Measurements from ENCODE around the gene AFG3L2. TPM values are rescaled to one million over a fixed set of nuclear protein-coding genes. Genes with fewer than 3 reads are reported as not detected.

Gene AFG3L2
- total and polyA plus RNA-seq, 2 of the 13 experiments (the other 11 are each of a cell fraction or from before 2014, with no cell fraction given) = 28.6 to 86.9 TPM

DNA sequence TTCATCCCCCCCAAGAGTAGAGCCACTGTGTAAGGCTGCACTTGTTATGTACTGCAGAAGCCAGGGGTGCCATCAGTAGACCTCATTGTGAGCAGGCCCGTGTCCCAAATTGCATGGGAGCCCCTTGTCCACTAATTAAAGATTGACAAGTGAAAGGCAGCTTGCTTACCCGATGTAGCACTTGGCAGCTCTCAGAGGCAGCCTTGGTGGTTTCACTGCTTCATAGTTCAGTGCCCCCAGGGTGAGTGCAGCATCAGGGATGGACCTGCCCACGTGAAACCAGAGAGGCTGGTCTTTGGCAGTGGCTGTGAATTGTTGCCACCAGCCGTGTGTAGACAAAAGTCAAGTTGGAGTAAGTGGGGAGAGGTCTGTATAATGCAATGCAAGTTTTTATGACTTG, 55.7 kb downstream of the AFG3L2 start:
- H4K20me1 ChIP-seq (ENCODE audit: insufficient read depth, low read length) = no peaks in the 10 kb centered on the region
- H3K36me3 ChIP-seq (replicated peaks in 1 of 2; ENCODE audit: control insufficient read depth in 1 of 2, insufficient read depth in 2 of 2, low read length in 2 of 2) = peaks cover 7 to 19% of the 10 kb centered on the region in 2 experiments; a peak in 2 of 5 replicates
- H3K9me3 ChIP-seq (ENCODE audit: low read length) = no peaks in the 10 kb centered on the region
- no peaks in the 10 kb centered on the region for H3K79me2 ChIP-seq (ENCODE audit: insufficient read depth, low read length)
- H3K9ac ChIP-seq (ENCODE audit: insufficient read depth, low read depth, low read length) = no peak overlapping the region
- in situ Hi-C loops (cut with HindIII; ENCODE audit: extremely low pct_ligation_motif_present, low pct_unique_long_range_greater_than_20kb) (no loop called here), intact Hi-C loops (cut with micrococcal nuclease; ENCODE audit: unreplicated experiment) (no loop called here)
- ATAC-seq (no peak), FAIRE-seq (no peak), DNase-seq (ENCODE audit: low spot score) (no peak)
- H3K4me2 ChIP-seq (ENCODE audit: low read depth, low read length) = no peak overlapping the region
- CTCF ChIA-PET (ENCODE audit: low intra/inter-chr PET ratio, low total read pairs) = no interaction called here
- H3K4me3 ChIP-seq (replicated peaks in 1 of 3; ENCODE audit: insufficient read depth in 1 of 3, low read depth in 2 of 3, low read length in 3 of 3) = no peak overlapping the region
- H3K4me1 ChIP-seq (ENCODE audit: insufficient read depth, low read length) = no peaks in the 10 kb centered on the region
- no peaks in the 10 kb centered on the region for H3K27me3 ChIP-seq (ENCODE audit: control insufficient read depth in 1 of 2, insufficient read depth in 2 of 2, low read length in 2 of 2)
- no peak overlapping the region for H3K27ac ChIP-seq (ENCODE audit: extremely low read length, insufficient read depth, low read length)
- no peak overlapping the region for H2AFZ ChIP-seq (ENCODE audit: low read length)
- WGBS (ENCODE audit: low lambda C conversion rate) = 95% methylated on average over 3 of the region's 4 CpGs
- BruUV-seq (replicated peaks) = no TSS peak
- POLR2A ChIA-PET = no interaction called here
- no peak for TF ChIP-seq TCF12 (IDR thresholded peaks at IDR 0.05)
- TF ChIP-seq TCF12 (CRISPR knock-in tag; IDR thresholded peaks at IDR 0.05) = no peak
- no peak for TF ChIP-seq FOXK1 (CRISPR knock-in tag; IDR thresholded peaks at IDR 0.05; ENCODE audit: borderline replicate concordance, low read depth)
- TF ChIP-seq, protein P1, sequence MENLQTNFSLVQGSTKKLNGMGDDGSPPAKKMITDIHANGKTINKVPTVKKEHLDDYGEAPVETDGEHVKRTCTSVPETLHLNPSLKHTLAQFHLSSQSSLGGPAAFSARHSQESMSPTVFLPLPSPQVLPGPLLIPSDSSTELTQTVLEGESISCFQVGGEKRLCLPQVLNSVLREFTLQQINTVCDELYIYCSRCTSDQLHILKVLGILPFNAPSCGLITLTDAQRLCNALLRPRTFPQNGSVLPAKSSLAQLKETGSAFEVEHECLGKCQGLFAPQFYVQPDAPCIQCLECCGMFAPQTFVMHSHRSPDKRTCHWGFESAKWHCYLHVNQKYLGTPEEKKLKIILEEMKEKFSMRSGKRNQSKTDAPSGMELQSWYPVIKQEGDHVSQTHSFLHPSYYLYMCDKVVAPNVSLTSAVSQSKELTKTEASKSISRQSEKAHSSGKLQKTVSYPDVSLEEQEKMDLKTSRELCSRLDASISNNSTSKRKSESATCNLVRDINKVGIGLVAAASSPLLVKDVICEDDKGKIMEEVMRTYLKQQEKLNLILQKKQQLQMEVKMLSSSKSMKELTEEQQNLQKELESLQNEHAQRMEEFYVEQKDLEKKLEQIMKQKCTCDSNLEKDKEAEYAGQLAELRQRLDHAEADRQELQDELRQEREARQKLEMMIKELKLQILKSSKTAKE (CRISPR knock-in tag; IDR thresholded peaks at IDR 0.05; ENCODE audit: borderline replicate concordance) = no peak
- TF ChIP-seq, protein P2, sequence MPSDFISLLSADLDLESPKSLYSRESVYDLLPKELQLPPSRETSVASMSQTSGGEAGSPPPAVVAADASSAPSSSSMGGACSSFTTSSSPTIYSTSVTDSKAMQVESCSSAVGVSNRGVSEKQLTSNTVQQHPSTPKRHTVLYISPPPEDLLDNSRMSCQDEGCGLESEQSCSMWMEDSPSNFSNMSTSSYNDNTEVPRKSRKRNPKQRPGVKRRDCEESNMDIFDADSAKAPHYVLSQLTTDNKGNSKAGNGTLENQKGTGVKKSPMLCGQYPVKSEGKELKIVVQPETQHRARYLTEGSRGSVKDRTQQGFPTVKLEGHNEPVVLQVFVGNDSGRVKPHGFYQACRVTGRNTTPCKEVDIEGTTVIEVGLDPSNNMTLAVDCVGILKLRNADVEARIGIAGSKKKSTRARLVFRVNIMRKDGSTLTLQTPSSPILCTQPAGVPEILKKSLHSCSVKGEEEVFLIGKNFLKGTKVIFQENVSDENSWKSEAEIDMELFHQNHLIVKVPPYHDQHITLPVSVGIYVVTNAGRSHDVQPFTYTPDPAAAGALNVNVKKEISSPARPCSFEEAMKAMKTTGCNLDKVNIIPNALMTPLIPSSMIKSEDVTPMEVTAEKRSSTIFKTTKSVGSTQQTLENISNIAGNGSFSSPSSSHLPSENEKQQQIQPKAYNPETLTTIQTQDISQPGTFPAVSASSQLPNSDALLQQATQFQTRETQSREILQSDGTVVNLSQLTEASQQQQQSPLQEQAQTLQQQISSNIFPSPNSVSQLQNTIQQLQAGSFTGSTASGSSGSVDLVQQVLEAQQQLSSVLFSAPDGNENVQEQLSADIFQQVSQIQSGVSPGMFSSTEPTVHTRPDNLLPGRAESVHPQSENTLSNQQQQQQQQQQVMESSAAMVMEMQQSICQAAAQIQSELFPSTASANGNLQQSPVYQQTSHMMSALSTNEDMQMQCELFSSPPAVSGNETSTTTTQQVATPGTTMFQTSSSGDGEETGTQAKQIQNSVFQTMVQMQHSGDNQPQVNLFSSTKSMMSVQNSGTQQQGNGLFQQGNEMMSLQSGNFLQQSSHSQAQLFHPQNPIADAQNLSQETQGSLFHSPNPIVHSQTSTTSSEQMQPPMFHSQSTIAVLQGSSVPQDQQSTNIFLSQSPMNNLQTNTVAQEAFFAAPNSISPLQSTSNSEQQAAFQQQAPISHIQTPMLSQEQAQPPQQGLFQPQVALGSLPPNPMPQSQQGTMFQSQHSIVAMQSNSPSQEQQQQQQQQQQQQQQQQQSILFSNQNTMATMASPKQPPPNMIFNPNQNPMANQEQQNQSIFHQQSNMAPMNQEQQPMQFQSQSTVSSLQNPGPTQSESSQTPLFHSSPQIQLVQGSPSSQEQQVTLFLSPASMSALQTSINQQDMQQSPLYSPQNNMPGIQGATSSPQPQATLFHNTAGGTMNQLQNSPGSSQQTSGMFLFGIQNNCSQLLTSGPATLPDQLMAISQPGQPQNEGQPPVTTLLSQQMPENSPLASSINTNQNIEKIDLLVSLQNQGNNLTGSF (CRISPR knock-in tag; IDR thresholded peaks at IDR 0.05) = no peak
- no peak for TF ChIP-seq SUZ12 (IDR thresholded peaks at IDR 0.05; ENCODE audit: low read depth, low read length)
- TF ChIP-seq, protein P3, sequence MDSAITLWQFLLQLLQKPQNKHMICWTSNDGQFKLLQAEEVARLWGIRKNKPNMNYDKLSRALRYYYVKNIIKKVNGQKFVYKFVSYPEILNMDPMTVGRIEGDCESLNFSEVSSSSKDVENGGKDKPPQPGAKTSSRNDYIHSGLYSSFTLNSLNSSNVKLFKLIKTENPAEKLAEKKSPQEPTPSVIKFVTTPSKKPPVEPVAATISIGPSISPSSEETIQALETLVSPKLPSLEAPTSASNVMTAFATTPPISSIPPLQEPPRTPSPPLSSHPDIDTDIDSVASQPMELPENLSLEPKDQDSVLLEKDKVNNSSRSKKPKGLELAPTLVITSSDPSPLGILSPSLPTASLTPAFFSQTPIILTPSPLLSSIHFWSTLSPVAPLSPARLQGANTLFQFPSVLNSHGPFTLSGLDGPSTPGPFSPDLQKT (CRISPR knock-in tag; IDR thresholded peaks at IDR 0.05; ENCODE audit: borderline replicate concordance) = no peak
- TF ChIP-seq KDM5A (IDR thresholded peaks at IDR 0.05; ENCODE audit: borderline replicate concordance, low read length) = no peak
- no peak for TF ChIP-seq RNF2 (conservative IDR thresholded peaks at IDR 0.05; ENCODE audit: low read depth)
- no peak for TF ChIP-seq XRCC5 (optimal IDR thresholded peaks at IDR 0.05; ENCODE audit: low read length)
- no peak for TF ChIP-seq KLF11 (CRISPR knock-in tag; IDR thresholded peaks at IDR 0.05)

Measured in HepG2 (cell line).